ENCODE results near the gene RIMS1. TPM values are rescaled to one million over a fixed set of nuclear protein-coding genes. Genes with fewer than 3 reads are reported as not detected.

The RIMS1 gene
- total and polyA plus RNA-seq, 2 donors (not counting 1 experiment from before 2014, with no cell fraction given): not detected

- no peaks in the 10 kb centered on the region for H3K36me3 ChIP-seq (replicated peaks in 1 of 2; ENCODE audit: control extremely low read depth in 1 of 2, control insufficient read depth in 1 of 2, extremely low read depth in 1 of 2, insufficient read depth in 2 of 2, low read length in 1 of 2)
- ChIA-PET CTCF (no interaction called here), POLR2A (no interaction called here)
- no peak for DNase-seq
- no peak overlapping the region for H3K27ac ChIP-seq (ENCODE audit: low read length in 2 of 2)
- H3K4me2 ChIP-seq (replicated peaks; ENCODE audit: low read depth, low read length, poor library complexity, severe bottlenecking): no peak overlapping the region
- Mint-ChIP-seq H3K27ac (no peak overlapping the region), H3K9me3 (ENCODE audit: insufficient read depth) (no peaks in the 10 kb centered on the region), H3K27me3 (peaks cover 3% of the 10 kb centered on the region), H3K4me1 (no peaks in the 10 kb centered on the region), H3K4me3 (no peak overlapping the region)
- no peak overlapping the region for H3K4me3 ChIP-seq (ENCODE audit: control extremely low read depth in 1 of 5, extremely low read depth in 1 of 5, insufficient read depth in 1 of 5, low read depth in 2 of 5, low read length in 4 of 5)
- H2AFZ ChIP-seq (ENCODE audit: insufficient read depth, low read depth, low read length, poor library complexity, severe bottlenecking): no peak overlapping the region
- no peaks in the 10 kb centered on the region for H4K20me1 ChIP-seq (ENCODE audit: control insufficient read depth, insufficient read depth, low read length, poor library complexity, severe bottlenecking)
- no peak for ATAC-seq (ENCODE audit: low read depth)
- 56% methylated on average over 4 of the region's 7 CpGs for WGBS (ENCODE audit: insufficient coverage)
- no peaks in the 10 kb centered on the region for H3K27me3 ChIP-seq (replicated peaks in 1 of 4; ENCODE audit: control extremely low read depth in 1 of 4, control insufficient read depth in 3 of 4, insufficient read depth in 4 of 4, low read length in 3 of 4)
- intact Hi-C loops (cut with micrococcal nuclease): no loop called here
- H3K4me1 ChIP-seq (ENCODE audit: control insufficient read depth in 2 of 2, insufficient read depth in 2 of 2, low read length in 2 of 2): no peaks in the 10 kb centered on the region
- no peaks in the 10 kb centered on the region for H3K9me3 ChIP-seq (ENCODE audit: control extremely low read depth in 1 of 3, control insufficient read depth in 2 of 3, insufficient read depth in 1 of 3, low read length in 2 of 3)
- TF ChIP-seq CTCF (IDR thresholded peaks at IDR 0.05) (no peak), EZH2 (IDR thresholded peaks at IDR 0.05; ENCODE audit: borderline replicate concordance, insufficient read depth, low read depth, low read length, poor library complexity, severe bottlenecking) (no peak)
- H3K79me2 ChIP-seq (ENCODE audit: control insufficient read depth, insufficient read depth, low read length): no peaks in the 10 kb centered on the region
- H3K9ac ChIP-seq (ENCODE audit: low read length): no peak overlapping the region
These were observed 79.1 kb downstream of the RIMS1 start for GRCh38 chr6:71965404-71965803.

- Histone ChIP-seq H4K20me1 (ENCODE audit: control insufficient read depth, insufficient read depth, low read length, poor library complexity, severe bottlenecking) (no peaks in the 10 kb centered on the region), H2AFZ (ENCODE audit: insufficient read depth, low read depth, low read length, poor library complexity, severe bottlenecking) (no peak overlapping the region), H3K4me3 (ENCODE audit: control extremely low read depth in 1 of 5, extremely low read depth in 1 of 5, insufficient read depth in 1 of 5, low read depth in 2 of 5, low read length in 4 of 5) (no peak overlapping the region), H3K36me3 (replicated peaks in 1 of 2; ENCODE audit: control extremely low read depth in 1 of 2, control insufficient read depth in 1 of 2, extremely low read depth in 1 of 2, insufficient read depth in 2 of 2, low read length in 1 of 2) (no peaks in the 10 kb centered on the region), H3K4me1 (ENCODE audit: control insufficient read depth in 2 of 2, insufficient read depth in 2 of 2, low read length in 2 of 2) (no peaks in the 10 kb centered on the region), H3K27ac (ENCODE audit: low read length in 2 of 2) (no peak overlapping the region), H3K79me2 (ENCODE audit: control insufficient read depth, insufficient read depth, low read length) (no peaks in the 10 kb centered on the region), H3K9me3 (ENCODE audit: control extremely low read depth in 1 of 3, control insufficient read depth in 2 of 3, insufficient read depth in 1 of 3, low read length in 2 of 3) (no peaks in the 10 kb centered on the region), H3K27me3 (replicated peaks in 1 of 4; ENCODE audit: control extremely low read depth in 1 of 4, control insufficient read depth in 3 of 4, insufficient read depth in 4 of 4, low read length in 3 of 4) (no peaks in the 10 kb centered on the region), H3K4me2 (replicated peaks; ENCODE audit: low read depth, low read length, poor library complexity, severe bottlenecking) (no peak overlapping the region), H3K9ac (ENCODE audit: low read length) (no peak overlapping the region)
- ChIA-PET CTCF (no interaction called here), POLR2A (no interaction called here)
- H3K4me3 Mint-ChIP-seq: no peak overlapping the region
- no peaks in the 10 kb centered on the region for H3K4me1 Mint-ChIP-seq
- ATAC-seq (ENCODE audit: low read depth) (no peak), DNase-seq (no peak)
- H3K27me3 Mint-ChIP-seq: peaks cover 3% of the 10 kb centered on the region
- no peak for TF ChIP-seq CTCF (IDR thresholded peaks at IDR 0.05)
- TF ChIP-seq EZH2 (IDR thresholded peaks at IDR 0.05; ENCODE audit: borderline replicate concordance, insufficient read depth, low read depth, low read length, poor library complexity, severe bottlenecking): no peak
- no peaks in the 10 kb centered on the region for H3K9me3 Mint-ChIP-seq (ENCODE audit: insufficient read depth)
- no peak overlapping the region for H3K27ac Mint-ChIP-seq
- intact Hi-C loops (cut with micrococcal nuclease): no loop called here
- 100% methylated on average over 1 of the region's 5 CpGs for WGBS (ENCODE audit: insufficient coverage)
These were observed 81.1 kb downstream of the RIMS1 start for GRCh38 chr6:71967436-71967835.

Measured in B cell (primary cell).